Activated CD4-positive, alpha-beta memory T cell treated with anti-CD3 and anti-CD28 coated beads for 36 hours (primary cell): Measurements from ENCODE around the gene CUL4A. TPM values are rescaled to one million over a fixed set of nuclear protein-coding genes. Genes with fewer than 3 reads are reported as not detected.

Experiments used
- CTCF ChIA-PET: fragments of 350-600 bp; sonication (Branson Sonifier 250); formaldehyde crosslinking; loops from one replicate; lab custom pipeline; 2021; ENCODE audit warnings: antibody characterized with exemption, inconsistent platforms; lab: Charles Lee
- POLR2A ChIA-PET: fragments of 350-600 bp; sonication (Branson Sonifier 250); formaldehyde crosslinking; loops from one replicate; lab custom pipeline; 2021; ENCODE audit warnings: antibody characterized with exemption; lab: Charles Lee
- DNase-seq: peaks from one replicate; pipeline ENCODE4 v3.0.0-alpha.2; 2020
- H3K27ac Mint-ChIP-seq: one replicate; pipeline ENCODE4 v1.8.0; 2021; ENCODE audit warnings: mixed read lengths
- H3K27me3 Mint-ChIP-seq: one replicate; pipeline ENCODE4 v1.8.0; 2021; ENCODE audit warnings: mixed read lengths
- H3K36me3 Mint-ChIP-seq: one replicate; pipeline ENCODE4 v1.8.0; 2021; ENCODE audit warnings: mixed read lengths
- H3K4me1 Mint-ChIP-seq: one replicate; pipeline ENCODE4 v1.8.0; 2021; ENCODE audit warnings: low read depth, mixed read lengths
- H3K4me3 Mint-ChIP-seq: one replicate; pipeline ENCODE4 v1.8.0; 2021; ENCODE audit warnings: mild to moderate bottlenecking, mixed read lengths
- H3K9me3 Mint-ChIP-seq: one replicate; pipeline ENCODE4 v1.8.0; 2021; ENCODE audit warnings: mixed read lengths
- intact Hi-C: fragments of 100-400 bp; cut with micrococcal nuclease; formaldehyde crosslinking; loops from one replicate; pipeline ENCODE4 v1.15.1; 2023
- total RNA-seq, 2 experiments: library from RNA; stranded (reverse); gene quantifications; one replicate each; pipeline ENCODE4 v1.2.3, GENCODE V29; 2021

CUL4A gene
- total RNA-seq, 2 experiments from 2014 or later = 65.9 to 70.2 TPM

GRCh38 chr13:113211774-113212173 is 2.4 kb downstream of the CUL4A start:
- peaks cover 19% of the 10 kb centered on the region for H3K36me3 Mint-ChIP-seq
- ChIA-PET CTCF (no interaction called here), POLR2A (no interaction called here)
- H3K4me1 Mint-ChIP-seq = peaks cover 27% of the 10 kb centered on the region
- no peaks in the 10 kb centered on the region for H3K9me3 Mint-ChIP-seq
- no peak overlapping the region for H3K27ac Mint-ChIP-seq
- intact Hi-C loops = no loop called here
- no peaks in the 10 kb centered on the region for H3K27me3 Mint-ChIP-seq
- peak overlapping the region; percentile 2 for H3K4me3 Mint-ChIP-seq
- DNase-seq = peak; percentile 46

- Mint-ChIP-seq H3K4me1 (peaks cover 26% of the 10 kb centered on the region), H3K9me3 (no peaks in the 10 kb centered on the region), H3K4me3 (no peak overlapping the region), H3K27me3 (no peaks in the 10 kb centered on the region), H3K27ac (no peak overlapping the region), H3K36me3 (peaks cover 13% of the 10 kb centered on the region)
- ChIA-PET CTCF (no interaction called here), POLR2A (no interaction called here)
- intact Hi-C loops = no loop called here
- DNase-seq = peak; percentile 38
Observed at GRCh38 chr13:113216254-113217048, 7.0 kb downstream of the CUL4A start.

DNA sequence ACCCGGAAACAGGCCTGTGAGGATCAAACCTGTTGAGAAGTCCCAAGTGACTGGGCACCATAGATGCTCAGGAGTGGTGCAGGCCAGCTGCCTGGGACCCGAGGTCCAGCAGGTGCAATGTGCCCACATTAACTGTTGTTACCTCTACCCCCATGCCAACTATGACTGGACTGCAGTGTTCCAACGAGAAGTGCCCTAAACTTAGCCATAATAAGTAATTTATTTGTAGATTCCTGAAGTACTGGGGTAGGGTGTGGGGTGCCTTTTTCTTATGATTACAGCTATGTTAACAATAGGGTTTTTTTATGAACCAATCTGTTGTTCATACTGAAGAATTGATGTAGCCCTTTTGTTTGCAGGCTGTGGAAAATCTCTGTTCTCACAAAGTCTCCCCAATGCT is 9.2 kb downstream of the CUL4A start:
- intact Hi-C loops = no loop called here
- DNase-seq = no peak
- Mint-ChIP-seq H3K9me3 (no peaks in the 10 kb centered on the region), H3K27ac (no peak overlapping the region), H3K4me1 (peaks cover 26% of the 10 kb centered on the region), H3K27me3 (no peaks in the 10 kb centered on the region), H3K36me3 (peaks cover 17% of the 10 kb centered on the region), H3K4me3 (no peak overlapping the region)
- CTCF ChIA-PET = no interaction called here
- POLR2A ChIA-PET = interaction anchor here (1.6 kb wide), 1 partner anchor 9 kb away, joined by 5 read pairs; the partner anchor contains the start of gene CUL4A

DNA sequence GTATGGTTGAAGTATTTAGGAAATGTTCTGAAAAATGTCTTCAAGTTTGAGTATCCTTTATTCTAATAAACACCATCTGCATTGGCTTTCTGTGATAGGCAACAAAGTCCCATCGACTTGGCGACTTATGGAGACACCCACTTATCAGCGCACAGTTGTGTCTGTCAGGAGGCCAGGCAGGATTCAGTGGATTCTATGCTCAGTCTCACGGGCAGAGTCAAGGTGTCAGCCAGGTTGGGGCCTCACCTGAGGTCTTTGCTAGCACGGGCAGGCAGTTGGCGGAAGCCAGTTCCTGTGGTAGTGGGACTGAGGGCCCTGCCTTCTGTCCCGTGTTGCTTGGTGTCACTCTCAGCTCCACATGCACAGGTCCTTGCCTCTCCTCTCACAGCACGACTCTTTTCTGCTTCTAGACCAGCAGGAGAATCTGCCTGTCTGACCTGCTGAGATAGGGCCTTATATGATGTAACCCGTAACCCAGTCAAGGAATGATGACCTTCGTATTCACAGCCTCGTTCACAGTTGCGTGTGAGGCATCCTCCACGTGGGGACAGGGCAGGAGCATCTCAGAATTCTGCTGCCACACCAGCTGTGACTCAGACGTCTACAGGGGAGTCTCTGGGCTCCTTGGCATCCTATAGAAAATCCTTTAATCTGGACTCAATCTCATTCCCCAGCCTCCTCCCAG is 10.0 kb downstream of the CUL4A start:
- no peak overlapping the region for H3K27ac Mint-ChIP-seq
- peaks cover 26% of the 10 kb centered on the region for H3K4me1 Mint-ChIP-seq
- no peaks in the 10 kb centered on the region for H3K27me3 Mint-ChIP-seq
- no peak for DNase-seq
- intact Hi-C loops = no loop called here
- POLR2A ChIA-PET = interaction anchor here (1.6 kb wide), 1 partner anchor 10 kb away, joined by 5 read pairs; the partner anchor contains the start of gene CUL4A
- H3K9me3 Mint-ChIP-seq = no peaks in the 10 kb centered on the region
- peaks cover 22% of the 10 kb centered on the region for H3K36me3 Mint-ChIP-seq
- CTCF ChIA-PET = no interaction called here
- no peak overlapping the region for H3K4me3 Mint-ChIP-seq

- Mint-ChIP-seq H3K9me3 (no peaks in the 10 kb centered on the region), H3K36me3 (peaks cover 28% of the 10 kb centered on the region), H3K27ac (no peak overlapping the region), H3K27me3 (no peaks in the 10 kb centered on the region), H3K4me1 (peaks cover 26% of the 10 kb centered on the region), H3K4me3 (no peak overlapping the region)
- ChIA-PET CTCF (no interaction called here), POLR2A (no interaction called here)
- intact Hi-C loops = no loop called here
- DNase-seq = no peak
Observed at GRCh38 chr13:113220141-113220598, 10.8 kb downstream of the CUL4A start.

DNA sequence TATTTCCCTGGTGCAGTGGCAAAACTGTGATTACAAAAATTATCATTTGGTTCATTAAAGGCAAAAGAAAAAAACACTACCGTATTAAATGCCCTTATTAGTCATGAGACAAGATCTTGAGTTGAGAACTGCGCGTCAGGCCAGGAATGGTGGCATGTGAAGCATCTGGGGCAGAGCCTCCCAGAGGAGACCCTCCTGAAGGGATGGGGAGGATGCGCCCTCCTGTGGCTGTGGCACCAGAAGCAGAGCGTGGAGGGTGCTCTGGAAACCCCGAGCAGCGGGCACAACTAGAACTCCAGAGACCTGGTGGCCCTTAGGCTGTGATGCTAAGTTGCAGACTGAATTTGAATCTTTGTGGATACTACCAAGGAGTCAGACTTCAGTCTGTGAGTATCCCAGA is 11.5 kb downstream of the CUL4A start:
- no peaks in the 10 kb centered on the region for H3K9me3 Mint-ChIP-seq
- peaks cover 28% of the 10 kb centered on the region for H3K36me3 Mint-ChIP-seq
- intact Hi-C loops = no loop called here
- H3K27me3 Mint-ChIP-seq = no peaks in the 10 kb centered on the region
- H3K27ac Mint-ChIP-seq = no peak overlapping the region
- peak; percentile 36 for DNase-seq
- no peak overlapping the region for H3K4me3 Mint-ChIP-seq
- ChIA-PET CTCF (no interaction called here), POLR2A (no interaction called here)
- peaks cover 26% of the 10 kb centered on the region for H3K4me1 Mint-ChIP-seq

- peaks cover 26% of the 10 kb centered on the region for H3K4me1 Mint-ChIP-seq
- H3K4me3 Mint-ChIP-seq = no peak overlapping the region
- H3K36me3 Mint-ChIP-seq = peaks cover 33% of the 10 kb centered on the region
- no peaks in the 10 kb centered on the region for H3K9me3 Mint-ChIP-seq
- DNase-seq = no peak
- ChIA-PET CTCF (no interaction called here), POLR2A (no interaction called here)
- no peaks in the 10 kb centered on the region for H3K27me3 Mint-ChIP-seq
- H3K27ac Mint-ChIP-seq = no peak overlapping the region
- intact Hi-C loops = no loop called here
Observed at GRCh38 chr13:113223070-113223469, 13.7 kb downstream of the CUL4A start.

DNA sequence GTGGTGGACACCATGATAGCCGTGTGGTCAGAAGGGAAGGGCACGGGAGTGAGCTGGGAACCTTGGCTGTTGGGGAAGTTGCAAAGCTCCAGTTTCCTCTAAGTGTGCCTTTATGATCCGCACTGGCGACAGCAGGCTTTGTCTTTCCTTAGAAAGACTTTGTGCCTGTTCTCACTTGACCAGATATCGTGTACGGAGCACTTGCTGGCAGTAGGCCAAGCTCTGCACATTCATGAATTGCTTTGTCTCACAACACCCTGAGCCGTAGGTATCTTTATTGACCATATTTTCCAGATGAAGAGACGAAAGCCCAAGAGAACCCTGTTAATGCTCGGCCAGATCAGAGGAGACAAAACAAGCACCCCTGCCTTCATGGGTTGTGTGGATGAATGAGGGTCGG is 15.1 kb downstream of the CUL4A start:
- Mint-ChIP-seq H3K9me3 (no peaks in the 10 kb centered on the region), H3K4me3 (no peak overlapping the region), H3K4me1 (peaks cover 21% of the 10 kb centered on the region), H3K27ac (no peak overlapping the region), H3K36me3 (peaks cover 39% of the 10 kb centered on the region), H3K27me3 (no peaks in the 10 kb centered on the region)
- intact Hi-C loops = no loop called here
- ChIA-PET CTCF (no interaction called here), POLR2A (no interaction called here)
- DNase-seq = no peak

DNA sequence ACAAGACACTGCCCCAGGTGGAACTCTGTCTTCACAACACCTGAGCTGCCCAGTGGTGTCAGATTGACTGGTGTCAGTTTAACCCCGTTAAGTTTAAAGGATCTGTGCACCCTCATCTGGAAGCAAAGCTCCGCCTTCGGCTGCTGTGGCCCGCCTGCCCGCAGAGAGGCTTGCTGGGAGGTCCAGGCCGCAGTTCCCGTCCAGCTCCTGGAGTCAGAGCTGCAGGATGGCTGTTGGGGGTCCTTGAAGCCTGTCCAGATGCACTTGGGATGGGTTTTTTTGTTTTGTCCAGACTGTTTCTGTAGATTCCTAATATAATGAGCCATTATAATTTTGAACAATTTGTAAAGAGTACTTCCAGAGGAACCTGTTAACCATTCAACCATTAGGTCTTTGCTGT is 16.1 kb downstream of the CUL4A start:
- peaks cover 12% of the 10 kb centered on the region for H3K4me1 Mint-ChIP-seq
- intact Hi-C loops = no loop called here
- no peak overlapping the region for H3K27ac Mint-ChIP-seq
- peaks cover 46% of the 10 kb centered on the region for H3K36me3 Mint-ChIP-seq
- no peak overlapping the region for H3K4me3 Mint-ChIP-seq
- no peak for DNase-seq
- ChIA-PET POLR2A (no interaction called here), CTCF (no interaction called here)
- H3K27me3 Mint-ChIP-seq = no peaks in the 10 kb centered on the region
- no peaks in the 10 kb centered on the region for H3K9me3 Mint-ChIP-seq

GRCh38 chr13:113226873-113227450 is 17.5 kb downstream of the CUL4A start:
- no peak overlapping the region for H3K27ac Mint-ChIP-seq
- ChIA-PET POLR2A (no interaction called here), CTCF (no interaction called here)

GRCh38 chr13:113229161-113229560 is 19.7 kb downstream of the CUL4A start:
- CTCF ChIA-PET = no interaction called here
- Mint-ChIP-seq H3K9me3 (no peaks in the 10 kb centered on the region), H3K36me3 (peaks cover 46% of the 10 kb centered on the region), H3K27me3 (no peaks in the 10 kb centered on the region), H3K4me3 (no peak overlapping the region), H3K27ac (no peak overlapping the region), H3K4me1 (no peaks in the 10 kb centered on the region)
- POLR2A ChIA-PET = no interaction called here
- no peak for DNase-seq
- intact Hi-C loops = no loop called here

More at GRCh38 chr13:113226873-113227450, 17.5 kb downstream of the CUL4A start:
- no peak for DNase-seq
- Mint-ChIP-seq H3K4me1 (peaks cover 6% of the 10 kb centered on the region), H3K4me3 (no peak overlapping the region), H3K36me3 (peaks cover 51% of the 10 kb centered on the region), H3K27me3 (no peaks in the 10 kb centered on the region), H3K9me3 (no peaks in the 10 kb centered on the region)
- intact Hi-C loops = no loop called here

- H3K36me3 Mint-ChIP-seq = peaks cover 44% of the 10 kb centered on the region
- intact Hi-C loops = no loop called here
- ChIA-PET POLR2A (no interaction called here), CTCF (no interaction called here)
- no peaks in the 10 kb centered on the region for H3K9me3 Mint-ChIP-seq
- H3K27ac Mint-ChIP-seq = no peak overlapping the region
- H3K27me3 Mint-ChIP-seq = no peaks in the 10 kb centered on the region
- H3K4me3 Mint-ChIP-seq = no peak overlapping the region
- no peaks in the 10 kb centered on the region for H3K4me1 Mint-ChIP-seq
- no peak for DNase-seq
Observed at GRCh38 chr13:113229791-113230190, 20.4 kb downstream of the CUL4A start.
